SK-N-SH (cell line): ENCODE data around the gene CDH13. TPM values are rescaled to one million over a fixed set of nuclear protein-coding genes. Genes with fewer than 3 reads are reported as not detected.

Experiments used
- CTCF ChIA-PET: fragments of 300-600, 350-600 bp; formaldehyde crosslinking; extraction: SDS; loops from one replicate; lab custom pipeline; 2021; lab: Yijun Ruan, JAX
- POLR2A ChIA-PET: fragments of 350-600 bp; sonication (Branson Sonifier 250); formaldehyde crosslinking; extraction: SDS; loops from one replicate; lab custom pipeline; 2020; ENCODE audit warnings: antibody characterized with exemption, inconsistent platforms; lab: Yijun Ruan, JAX
- DNase-seq: peaks from one replicate; pipeline ENCODE4 v3.0.0; 2012
- H2AFZ ChIP-seq: fragments of 200-600 bp; sonication (generic); 2 replicates; pipeline ENCODE4 v1.8.1; 2016; ENCODE audit warnings: antibody characterized with exemption, mild to moderate bottlenecking, low read depth
- H3F3A ChIP-seq: fragments of 200-600 bp; sonication (generic); replicated peaks from 2 replicates; pipeline ENCODE3; 2016; ENCODE audit warnings: antibody characterized with exemption, mild to moderate bottlenecking; ENCODE audit not compliant: insufficient read depth
- H3K27ac ChIP-seq, 2 experiments: fragments of 200-500 bp in 1 of 2; fragments of 200-600 bp in 1 of 2; sonication (Bioruptor generic) in 1 of 2; sonication (generic), shearing (Covaris generic) in 1 of 2; 2 replicates each; pipeline versions ENCODE4 v1.5.1 to v1.6.1; 2014 to 2016; ENCODE audit warnings: low read depth in 2 of 2, inconsistent platforms in 1 of 2, low read length in 1 of 2, mild to moderate bottlenecking in 1 of 2, mixed read lengths in 1 of 2
- H3K27me3 ChIP-seq: fragments of 200-600 bp; sonication (generic), shearing (Covaris generic); 2 replicates; pipeline ENCODE4 v1.6.1; 2016; ENCODE audit warnings: mixed run types; ENCODE audit not compliant: insufficient read depth
- H3K36me3 ChIP-seq, 2 experiments: fragments of 200-500 bp in 1 of 2; fragments of 200-600 bp in 1 of 2; sonication (Bioruptor generic) in 1 of 2; sonication (generic) in 1 of 2; replicated peaks in 1 of 2; 2 replicates each; pipeline versions ENCODE3 to v1.5.1; 2014 to 2016; ENCODE audit warnings: low read length in 1 of 2, mild to moderate bottlenecking in 1 of 2; ENCODE audit not compliant: insufficient read depth in 2 of 2, control insufficient read depth in 1 of 2
- H3K4me1 ChIP-seq, 2 experiments: fragments of 200-500 bp in 1 of 2; fragments of 200-600 bp in 1 of 2; sonication (Bioruptor generic) in 1 of 2; sonication (generic), shearing (Covaris generic) in 1 of 2; 2 replicates each; pipeline versions ENCODE4 v1.5.1 to v1.6.1; 2014 to 2016; ENCODE audit warnings: low read depth in 1 of 2, low read length in 1 of 2, mixed run types in 1 of 2; ENCODE audit not compliant: insufficient read depth in 2 of 2, control insufficient read depth in 1 of 2
- H3K4me2 ChIP-seq: fragments of 200-600 bp; sonication (generic), shearing (Covaris generic); 2 replicates; pipeline ENCODE4 v1.6.1; 2017; ENCODE audit warnings: mixed run types
- H3K4me3 ChIP-seq, 2 experiments: fragments of 200-500 bp in 1 of 2; fragments of 200-600 bp in 1 of 2; sonication (Bioruptor generic) in 1 of 2; sonication (generic), shearing (Covaris generic) in 1 of 2; 2 replicates each; pipeline versions ENCODE4 v1.5.1 to v1.8.1; 2014 to 2016; ENCODE audit warnings: low read depth in 2 of 2, inconsistent platforms in 1 of 2, low read length in 1 of 2, mild to moderate bottlenecking in 1 of 2, mixed read lengths in 1 of 2, moderate library complexity in 1 of 2
- H3K79me2 ChIP-seq: fragments of 200-600 bp; sonication (generic); 2 replicates; pipeline ENCODE4 v1.8.1; 2017; ENCODE audit warnings: mild to moderate bottlenecking; ENCODE audit not compliant: insufficient read depth
- H3K9ac ChIP-seq: fragments of 200-600 bp; sonication (generic); 2 replicates; pipeline ENCODE4 v1.6.1; 2017; ENCODE audit warnings: mixed run types
- H3K9me2 ChIP-seq: fragments of 200-600 bp; sonication (generic); 2 replicates; pipeline ENCODE4 v1.6.1; 2017; ENCODE audit warnings: mixed run types
- H3K9me3 ChIP-seq: fragments of 200-600 bp; sonication (generic); 2 replicates; pipeline ENCODE4 v1.6.1; 2017; ENCODE audit warnings: mixed run types, mild to moderate bottlenecking, moderate library complexity
- H4K20me1 ChIP-seq: fragments of 200-600 bp; sonication (generic); 2 replicates; pipeline ENCODE4 v1.6.1; 2017; ENCODE audit warnings: mild to moderate bottlenecking, mixed run types; ENCODE audit not compliant: insufficient read depth
- CHD2 ChIP-seq: fragments of 150-350 bp; IDR thresholded peaks from 2 replicates; pipeline ENCODE4 v1.6.1; 2018; ENCODE audit warnings: low read length; ENCODE audit not compliant: partially characterized antibody
- EP300 ChIP-seq, 2 experiments: IDR thresholded peaks; 2 replicates each; pipeline versions ENCODE4 v1.4.0 to v1.6.1; 2012; ENCODE audit warnings: borderline replicate concordance in 1 of 2, low read depth in 1 of 2, low read length in 1 of 2
- NFIC ChIP-seq: IDR thresholded peaks from 2 replicates; pipeline ENCODE4 v1.4.0; 2012; ENCODE audit warnings: borderline replicate concordance
- RCOR1 ChIP-seq: fragments of 150-350 bp; IDR thresholded peaks from 2 replicates; pipeline ENCODE4 v1.6.1; 2017; ENCODE audit warnings: antibody characterized with exemption, low read length
- SMC3 ChIP-seq: IDR thresholded peaks from 2 replicates; pipeline ENCODE4 v1.6.1; 2012; ENCODE audit warnings: low read depth, low read length, improper control_type of control experiment
- TAF1 ChIP-seq: IDR thresholded peaks from 2 replicates; pipeline ENCODE4 v1.6.1; 2012; ENCODE audit warnings: low read depth, mild to moderate bottlenecking, low read length, moderate library complexity, borderline replicate concordance
- TCF12 ChIP-seq: IDR thresholded peaks from 2 replicates; pipeline ENCODE4 v1.4.0; 2012
- WGBS: methylation state at CpG from one replicate; pipeline ENCODE4 v1.1.6; 2017; ENCODE audit warnings: low lambda C conversion rate; 5-methylcytosine and 5-hydroxymethylcytosine counted together
- polyA plus RNA-seq, 3 experiments: library from polyadenylated mRNA; depleted of rRNA; stranded (reverse); fragments of >200 nt; gene quantifications; 2 replicates each; pipeline ENCODE4 v1.2.3, GENCODE V29; 2012
- TF ChIP-seq, protein P1 (sequence below): IDR thresholded peaks from 2 replicates; pipeline ENCODE4 v1.4.0; 2012; ENCODE audit warnings: low read depth, borderline replicate concordance
- TF ChIP-seq, protein P2 (sequence below): IDR thresholded peaks from 2 replicates; pipeline ENCODE4; 2012
- TF ChIP-seq, protein P3 (sequence below): IDR thresholded peaks from 2 replicates; pipeline ENCODE4 v1.4.0; 2012; ENCODE audit warnings: low read depth
- TF ChIP-seq, protein P4 (sequence below): IDR thresholded peaks from 2 replicates; pipeline ENCODE4 v1.4.0; 2012; ENCODE audit warnings: low read depth, borderline replicate concordance

The CDH13 gene
- polyA plus RNA-seq, 1 of the 3 experiments (the other 2 are of a cell fraction), result 93.0 TPM

DNA sequence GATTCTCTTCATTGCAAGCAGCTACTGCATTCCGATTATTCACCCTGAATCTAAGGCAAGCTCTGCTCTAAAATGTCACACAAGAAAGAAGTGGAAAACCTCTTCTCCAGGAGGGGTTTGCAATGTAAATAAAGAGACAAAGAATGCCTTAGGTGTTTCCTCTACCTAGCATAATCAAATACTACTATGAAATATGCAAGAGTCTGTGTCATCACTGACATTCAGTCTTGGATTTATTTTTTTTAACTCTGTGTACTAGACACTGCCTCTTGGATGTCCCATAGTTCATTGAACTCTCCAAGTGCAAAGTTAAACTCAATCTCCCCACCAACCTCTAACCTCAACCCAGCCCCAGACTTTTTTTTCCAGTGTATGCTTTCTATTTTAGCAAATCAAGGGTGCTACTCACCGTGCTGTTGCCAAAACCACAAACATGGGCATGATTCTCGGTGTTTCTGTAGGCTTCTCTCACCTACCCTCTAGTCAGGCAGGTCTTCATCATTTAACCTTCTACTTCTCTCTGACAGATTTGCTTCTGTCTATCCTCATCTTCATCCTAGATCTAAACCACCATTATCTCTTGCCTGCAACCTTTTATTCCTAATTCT lies 329.1 kb downstream of the CDH13 start:
- no peaks in the 10 kb centered on the region for H3K9me2 ChIP-seq
- peaks cover 3% of the 10 kb centered on the region for H3F3A ChIP-seq
- ChIA-PET CTCF (no interaction called here), POLR2A (no interaction called here)
- no peaks in the 10 kb centered on the region; the same call in 1 of the 2 replicates for H3K79me2 ChIP-seq
- H3K27ac ChIP-seq, result no peak overlapping the region
- no peak for DNase-seq
- TF ChIP-seq NFIC (no peak), CHD2 (no peak), SMC3 (no peak), EP300 (IDR thresholded peaks at IDR 0.05; ENCODE audit: borderline replicate concordance in 1 of 2, low read depth in 1 of 2, low read length in 1 of 2) (no peak), RCOR1 (no peak)
- no peaks in the 10 kb centered on the region for H3K27me3 ChIP-seq
- H3K9me3 ChIP-seq, result no peaks in the 10 kb centered on the region
- H4K20me1 ChIP-seq, result no peaks in the 10 kb centered on the region
- H3K9ac ChIP-seq, result no peak overlapping the region
- no peak overlapping the region for H3K4me2 ChIP-seq
- H3K4me1 ChIP-seq, result 0 out of 4 replicates have a peak, but pooled peaks cover 0 to 7% of the 10 kb centered on the region in 2 experiments
- H3K4me3 ChIP-seq, result no peak overlapping the region
- 25% methylated on average over 3 of the region's 3 CpGs for WGBS
- no peaks in the 10 kb centered on the region for H3K36me3 ChIP-seq
- no peak overlapping the region for H2AFZ ChIP-seq

DNA sequence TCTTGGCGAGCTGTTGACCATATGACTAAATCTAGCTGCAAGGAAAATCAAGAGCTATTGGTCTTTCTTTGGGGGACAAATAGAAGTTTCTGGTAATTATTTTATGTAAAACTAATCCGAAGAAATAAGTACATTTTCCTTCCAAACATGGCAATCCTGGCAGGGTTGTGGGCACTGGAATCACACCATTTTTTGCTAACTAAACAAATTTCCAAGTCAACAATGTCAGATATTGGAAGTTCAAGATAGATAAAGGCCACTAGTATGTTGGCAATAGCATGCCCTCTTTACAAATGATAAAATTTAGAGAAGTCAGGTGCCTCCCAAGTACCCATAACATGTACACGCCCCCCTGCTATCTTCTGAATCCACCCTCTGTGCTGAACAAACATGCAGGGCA lies 330.4 kb downstream of the CDH13 start:
- Histone ChIP-seq H3K9me2 (no peaks in the 10 kb centered on the region), H3K36me3 (no peaks in the 10 kb centered on the region), H3K9ac (no peak overlapping the region), H2AFZ (no peak overlapping the region), H3K27me3 (no peaks in the 10 kb centered on the region), H3K27ac (no peak overlapping the region), H3K4me3 (no peak overlapping the region), H3K4me1 (0 out of 4 replicates have a peak, but pooled peaks cover 0 to 7% of the 10 kb centered on the region in 2 experiments), H3F3A (peaks cover 3% of the 10 kb centered on the region), H3K9me3 (no peaks in the 10 kb centered on the region), H3K4me2 (no peak overlapping the region), H4K20me1 (no peaks in the 10 kb centered on the region), H3K79me2 (no peaks in the 10 kb centered on the region; the same call in 1 of the 2 replicates)
- WGBS, result 32% methylated on average over 3 of the region's 3 CpGs
- POLR2A ChIA-PET, result no interaction called here
- CTCF ChIA-PET, result no interaction called here
- no peak for DNase-seq
- TF ChIP-seq, protein P1, sequence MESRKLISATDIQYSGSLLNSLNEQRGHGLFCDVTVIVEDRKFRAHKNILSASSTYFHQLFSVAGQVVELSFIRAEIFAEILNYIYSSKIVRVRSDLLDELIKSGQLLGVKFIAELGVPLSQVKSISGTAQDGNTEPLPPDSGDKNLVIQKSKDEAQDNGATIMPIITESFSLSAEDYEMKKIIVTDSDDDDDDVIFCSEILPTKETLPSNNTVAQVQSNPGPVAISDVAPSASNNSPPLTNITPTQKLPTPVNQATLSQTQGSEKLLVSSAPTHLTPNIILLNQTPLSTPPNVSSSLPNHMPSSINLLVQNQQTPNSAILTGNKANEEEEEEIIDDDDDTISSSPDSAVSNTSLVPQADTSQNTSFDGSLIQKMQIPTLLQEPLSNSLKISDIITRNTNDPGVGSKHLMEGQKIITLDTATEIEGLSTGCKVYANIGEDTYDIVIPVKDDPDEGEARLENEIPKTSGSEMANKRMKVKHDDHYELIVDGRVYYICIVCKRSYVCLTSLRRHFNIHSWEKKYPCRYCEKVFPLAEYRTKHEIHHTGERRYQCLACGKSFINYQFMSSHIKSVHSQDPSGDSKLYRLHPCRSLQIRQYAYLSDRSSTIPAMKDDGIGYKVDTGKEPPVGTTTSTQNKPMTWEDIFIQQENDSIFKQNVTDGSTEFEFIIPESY, result no peak
- TF ChIP-seq RCOR1, result no peak
- TF ChIP-seq, protein P2, sequence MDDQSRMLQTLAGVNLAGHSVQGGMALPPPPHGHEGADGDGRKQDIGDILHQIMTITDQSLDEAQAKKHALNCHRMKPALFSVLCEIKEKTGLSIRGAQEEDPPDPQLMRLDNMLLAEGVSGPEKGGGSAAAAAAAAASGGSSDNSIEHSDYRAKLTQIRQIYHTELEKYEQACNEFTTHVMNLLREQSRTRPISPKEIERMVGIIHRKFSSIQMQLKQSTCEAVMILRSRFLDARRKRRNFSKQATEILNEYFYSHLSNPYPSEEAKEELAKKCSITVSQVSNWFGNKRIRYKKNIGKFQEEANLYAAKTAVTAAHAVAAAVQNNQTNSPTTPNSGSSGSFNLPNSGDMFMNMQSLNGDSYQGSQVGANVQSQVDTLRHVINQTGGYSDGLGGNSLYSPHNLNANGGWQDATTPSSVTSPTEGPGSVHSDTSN, result no peak
- no peak for TF ChIP-seq TCF12

DNA sequence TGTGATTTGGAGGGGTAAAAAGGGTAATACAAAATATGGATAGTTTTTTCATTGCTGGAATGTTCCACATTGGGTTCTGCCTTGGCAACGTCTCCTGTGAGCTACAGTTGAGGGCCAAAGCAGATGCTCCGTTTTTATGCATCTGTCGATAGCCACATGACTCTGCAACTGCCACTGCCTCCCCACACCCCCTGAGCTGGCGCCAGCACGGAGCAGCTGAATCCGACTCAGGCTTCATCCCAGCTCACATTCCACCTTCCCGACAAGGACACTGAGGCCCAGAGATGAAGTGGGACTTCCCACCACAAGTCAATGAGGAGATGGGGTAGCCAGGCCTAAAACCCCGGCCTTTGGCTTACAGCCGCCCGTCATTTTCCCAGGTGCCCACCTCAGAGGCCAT lies 334.1 kb downstream of the CDH13 start:
- TF ChIP-seq TAF1, result no peak
- TF ChIP-seq, protein P3, sequence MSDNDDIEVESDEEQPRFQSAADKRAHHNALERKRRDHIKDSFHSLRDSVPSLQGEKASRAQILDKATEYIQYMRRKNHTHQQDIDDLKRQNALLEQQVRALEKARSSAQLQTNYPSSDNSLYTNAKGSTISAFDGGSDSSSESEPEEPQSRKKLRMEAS, result no peak
- TF ChIP-seq, protein P4, sequence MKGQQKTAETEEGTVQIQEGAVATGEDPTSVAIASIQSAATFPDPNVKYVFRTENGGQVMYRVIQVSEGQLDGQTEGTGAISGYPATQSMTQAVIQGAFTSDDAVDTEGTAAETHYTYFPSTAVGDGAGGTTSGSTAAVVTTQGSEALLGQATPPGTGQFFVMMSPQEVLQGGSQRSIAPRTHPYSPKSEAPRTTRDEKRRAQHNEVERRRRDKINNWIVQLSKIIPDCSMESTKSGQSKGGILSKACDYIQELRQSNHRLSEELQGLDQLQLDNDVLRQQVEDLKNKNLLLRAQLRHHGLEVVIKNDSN, result no peak
- H3K4me3 ChIP-seq, result no peak overlapping the region
- no peaks in the 10 kb centered on the region for H3K79me2 ChIP-seq
- H4K20me1 ChIP-seq, result no peaks in the 10 kb centered on the region
- CTCF ChIA-PET, result no interaction called here
- no peaks in the 10 kb centered on the region for H3K4me1 ChIP-seq
- H3K9me3 ChIP-seq, result no peaks in the 10 kb centered on the region
- WGBS, result 40% methylated on average over 10 of the region's 10 CpGs
- H3K9me2 ChIP-seq, result no peaks in the 10 kb centered on the region
- no peak overlapping the region for H3K27ac ChIP-seq
- no peaks in the 10 kb centered on the region for H3K27me3 ChIP-seq
- no peak for DNase-seq
- H3K9ac ChIP-seq, result no peak overlapping the region
- POLR2A ChIA-PET, result no interaction called here
- H2AFZ ChIP-seq, result no peak overlapping the region
- H3K36me3 ChIP-seq, result no peaks in the 10 kb centered on the region
- no peak overlapping the region for H3K4me2 ChIP-seq
- no peaks in the 10 kb centered on the region for H3F3A ChIP-seq
